OCI-LY7 (cell line): ENCODE measurements around the gene PDS5A. TPM values are rescaled to one million over a fixed set of nuclear protein-coding genes. Genes with fewer than 3 reads are reported as not detected.

Experiments
- BruUV-seq: library from RNA; stranded (reverse); fragments of 400-500 nt; replicated peaks from 2 replicates; lab custom pipeline; 2021; lab: Mats Ljungman, UMichigan
- CTCF ChIA-PET: fragments of 300-600 bp; sonication (Branson Sonifier 250); formaldehyde crosslinking; loops from one replicate; lab custom pipeline; 2022; ENCODE audit warnings: antibody characterized with exemption; ENCODE audit not compliant: unreplicated experiment; lab: Charles Lee
- POLR2A ChIA-PET: fragments of 300-600 bp; sonication (Branson Sonifier 250); formaldehyde crosslinking; loops from one replicate; lab custom pipeline; 2022; ENCODE audit warnings: antibody characterized with exemption; lab: Charles Lee
- DNase-seq: peaks from one replicate; pipeline ENCODE4 v3.0.0-alpha.2; 2015; ENCODE audit warnings: low spot score
- H2AFZ ChIP-seq: fragments of 200-600 bp; sonication (generic), shearing (Covaris generic); 2 replicates; pipeline ENCODE4 v1.6.1; 2014; ENCODE audit warnings: mild to moderate bottlenecking, antibody characterized with exemption, low read length, moderate library complexity
- H3K27ac ChIP-seq: fragments of 200-600 bp; sonication (generic); 2 replicates; pipeline ENCODE4 v1.5.1; 2014; ENCODE audit warnings: mixed run types, low read depth, mild to moderate bottlenecking, moderate library complexity, low read length, inconsistent platforms; ENCODE audit not compliant: poor library complexity, severe bottlenecking
- H3K36me3 ChIP-seq: fragments of 200-600 bp; sonication (generic); 2 replicates; pipeline ENCODE4 v1.6.1; 2014; ENCODE audit warnings: mild to moderate bottlenecking, antibody characterized with exemption, low read length, moderate library complexity, mixed read lengths; ENCODE audit not compliant: insufficient read depth
- H3K4me1 ChIP-seq: fragments of 200-600 bp; sonication (generic); 2 replicates; pipeline ENCODE4 v1.5.1; 2014; ENCODE audit warnings: mild to moderate bottlenecking, low read length; ENCODE audit not compliant: insufficient read depth, poor library complexity, severe bottlenecking
- H3K4me2 ChIP-seq: fragments of 200-600 bp; sonication (generic); 2 replicates; pipeline ENCODE4 v1.6.1; 2014; ENCODE audit warnings: mild to moderate bottlenecking, low read length
- H3K4me3 ChIP-seq: fragments of 200-600 bp; sonication (generic); 2 replicates; pipeline ENCODE4 v1.5.1; 2014; ENCODE audit warnings: mild to moderate bottlenecking, low read depth, low read length; ENCODE audit not compliant: poor library complexity, severe bottlenecking
- H3K79me2 ChIP-seq: fragments of 200-600 bp; sonication (generic); 2 replicates; pipeline ENCODE4 v1.6.1; 2016; ENCODE audit warnings: low read depth, mild to moderate bottlenecking, low read length, moderate library complexity, mixed read lengths; ENCODE audit not compliant: insufficient read depth
- H3K9me2 ChIP-seq: fragments of 200-600 bp; sonication (generic); 2 replicates; pipeline ENCODE4 v1.6.1; 2016; ENCODE audit warnings: mild to moderate bottlenecking, low read length, mixed read lengths; ENCODE audit not compliant: insufficient read depth
- H3K9me3 ChIP-seq: fragments of 200-600 bp; sonication (generic); 2 replicates; pipeline ENCODE4 v1.6.1; 2014; ENCODE audit warnings: mild to moderate bottlenecking, mixed run types, low read length, mixed read lengths
- H4K20me1 ChIP-seq: fragments of 200-600 bp; sonication (generic); 2 replicates; pipeline ENCODE4 v1.6.1; 2014; ENCODE audit warnings: mild to moderate bottlenecking, antibody characterized with exemption, low read length, moderate library complexity, mixed read lengths; ENCODE audit not compliant: insufficient read depth
- CTCF ChIP-seq: fragments of 200-600 bp; sonication (generic); conservative IDR thresholded peaks from 2 replicates; pipeline ENCODE4 v1.5.1; 2014; ENCODE audit warnings: mild to moderate bottlenecking, antibody characterized with exemption, low read length, moderate library complexity, mixed read lengths
- EZH2phosphoT487 ChIP-seq: fragments of 200-600 bp; sonication (generic); IDR thresholded peaks from 2 replicates; pipeline ENCODE4 v1.6.1; 2018; ENCODE audit warnings: low read depth, borderline replicate concordance, mild to moderate bottlenecking, mixed run types, antibody characterized with exemption, low read length, moderate library complexity, mixed read lengths
- intact Hi-C: fragments of 100-400 bp; cut with micrococcal nuclease; formaldehyde crosslinking; loops from one replicate; pipeline ENCODE4 v1.10.0; 2022; ENCODE audit not compliant: unreplicated experiment
- total RNA-seq, 2 experiments: library from RNA; depleted of rRNA in 1 of 2; stranded (reverse); fragments of >200 nt in 1 of 2; shearing (Covaris generic) in 1 of 2; gene quantifications; 2 replicates each; pipeline ENCODE4 v1.2.3, GENCODE V29; 2014 to 2022

PDS5A gene
- total RNA-seq, 2 experiments from 2014 or later = 69.5 to 114 TPM

- ChIA-PET CTCF (no interaction called here), POLR2A (interaction anchor here (0.6 to 1.1 kb wide), 3 partner anchors 11 to 363 kb away, joined by 3 to 4 read pairs (median 3); no protein-coding TSS in a partner anchor)
- Histone ChIP-seq H2AFZ (no peak overlapping the region), H3K4me3 (no peak overlapping the region), H3K4me1 (no peaks in the 10 kb centered on the region), H3K36me3 (no peaks in the 10 kb centered on the region), H3K4me2 (no peak overlapping the region), H3K9me2 (no peaks in the 10 kb centered on the region), H3K79me2 (no peaks in the 10 kb centered on the region), H3K9me3 (no peaks in the 10 kb centered on the region), H3K27ac (no peak overlapping the region), H4K20me1 (no peaks in the 10 kb centered on the region)
- DNase-seq = peak; percentile 26
- no TSS peak for BruUV-seq
- intact Hi-C loops = no loop called here
- TF ChIP-seq CTCF = no peak
- no peak for TF ChIP-seq EZH2phosphoT487
Observed at GRCh38 chr4:40003986-40004385, 26.3 kb upstream of the PDS5A start.

GRCh38 chr4:40000711-40001110, 23.0 kb upstream of the PDS5A start:
- ChIA-PET POLR2A (interaction anchor here (0.6 to 0.9 kb wide), 2 partner anchors 295 to 780 kb away, joined by 4 to 9 read pairs; no protein-coding TSS in a partner anchor), CTCF (no interaction called here)
- BruUV-seq = no TSS peak
- no peaks in the 10 kb centered on the region for H4K20me1 ChIP-seq
- H3K27ac ChIP-seq = no peak overlapping the region
- H3K4me3 ChIP-seq = no peak overlapping the region
- intact Hi-C loops = no loop called here
- TF ChIP-seq CTCF (no peak), EZH2phosphoT487 (no peak)
- no peaks in the 10 kb centered on the region for H3K36me3 ChIP-seq
- H3K4me2 ChIP-seq = no peak overlapping the region
- DNase-seq = no peak
- H2AFZ ChIP-seq = no peak overlapping the region
- no peaks in the 10 kb centered on the region for H3K79me2 ChIP-seq
- H3K9me3 ChIP-seq = no peaks in the 10 kb centered on the region
- no peaks in the 10 kb centered on the region for H3K4me1 ChIP-seq
- no peaks in the 10 kb centered on the region for H3K9me2 ChIP-seq

- no peaks in the 10 kb centered on the region for H4K20me1 ChIP-seq
- CTCF ChIA-PET = no interaction called here
- H3K9me2 ChIP-seq = no peaks in the 10 kb centered on the region
- H3K4me3 ChIP-seq = no peak overlapping the region
- H3K9me3 ChIP-seq = no peaks in the 10 kb centered on the region
- POLR2A ChIA-PET = interaction anchor here (0.6 to 0.7 kb wide), 2 partner anchors 63 to 782 kb away, joined by 4 read pairs; no protein-coding TSS in a partner anchor
- H3K79me2 ChIP-seq = no peaks in the 10 kb centered on the region
- no peak for DNase-seq
- intact Hi-C loops = no loop called here
- no TSS peak for BruUV-seq
- H3K36me3 ChIP-seq = no peaks in the 10 kb centered on the region
- no peak overlapping the region for H3K27ac ChIP-seq
- H2AFZ ChIP-seq = no peak overlapping the region
- no peak overlapping the region for H3K4me2 ChIP-seq
- no peaks in the 10 kb centered on the region for H3K4me1 ChIP-seq
- no peak for TF ChIP-seq EZH2phosphoT487
- TF ChIP-seq CTCF = no peak
Observed at GRCh38 chr4:39998659-39999345, 21.1 kb upstream of the PDS5A start.
